ENCODE results near the gene LMBRD1.

LMBRD1 gene

DNA sequence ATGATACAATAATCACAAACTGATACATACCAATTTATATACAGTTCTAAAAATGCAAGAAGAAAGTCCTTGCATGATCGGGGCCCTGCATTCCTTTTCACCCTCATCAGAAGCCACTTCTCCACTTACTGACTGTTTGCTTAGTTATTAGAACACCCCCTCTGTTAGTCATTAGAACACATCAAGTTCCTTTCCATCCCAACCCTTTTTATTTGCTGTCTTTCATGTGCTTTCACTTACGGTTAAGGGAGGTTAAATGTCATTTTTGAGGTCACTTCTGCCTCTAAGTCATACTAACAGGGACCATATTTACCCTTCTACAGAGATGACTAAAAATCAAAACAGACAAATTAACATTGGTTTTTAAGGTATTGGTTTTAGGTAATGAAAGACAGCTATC, 149.1 kb downstream of the LMBRD1 start:
- Histone ChIP-seq H3K4me3 (ENCODE audit: low read length in 2 of 2) (no peak overlapping the region), H3K23ac (ENCODE audit: low read depth, low read length, poor library complexity) (no peak overlapping the region)
- WGBS, 2 donors (ENCODE audit: extremely low coverage in 2 of 2, insufficient read length in 2 of 2, insufficient replicate concordance in 1 of 2): no CpG with 5 or more reads among the region's 2 CpGs

DNA sequence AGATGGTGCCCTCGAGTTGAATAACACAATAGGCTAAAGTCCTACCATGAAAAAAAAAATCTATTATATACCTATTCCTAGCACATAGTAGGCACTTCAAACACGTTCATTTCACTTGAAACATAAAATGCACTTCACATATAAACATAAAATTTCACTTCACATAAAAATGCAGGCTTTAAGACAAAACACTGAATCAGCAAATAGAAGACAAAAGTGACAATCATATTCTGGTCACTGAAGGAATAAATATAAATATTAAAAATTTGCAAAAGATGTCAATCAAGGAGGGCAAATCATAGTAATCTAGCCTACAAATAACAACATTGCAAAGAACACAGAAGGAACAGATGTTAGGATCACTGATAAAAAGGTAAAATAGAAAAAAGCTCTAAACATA, 153.1 kb downstream of the LMBRD1 start:
- H3K36me3 ChIP-seq (replicated peaks in 1 of 2; ENCODE audit: control insufficient read depth in 2 of 2, insufficient read depth in 2 of 2, low read length in 2 of 2): no peaks in the 10 kb centered on the region
- H2BK12ac ChIP-seq (ENCODE audit: low read length): no peak overlapping the region
- H3K27ac ChIP-seq (replicated peaks; ENCODE audit: low read length): no peak overlapping the region
- no peak overlapping the region for H2AFZ ChIP-seq (ENCODE audit: low read length)
- H3K79me1 ChIP-seq (ENCODE audit: low read depth, low read length): no peaks in the 10 kb centered on the region
- no peak overlapping the region for H4K8ac ChIP-seq (ENCODE audit: low read depth, low read length)
- no peak overlapping the region for H2AK5ac ChIP-seq (ENCODE audit: low read depth, low read length)
- no peak overlapping the region for H3K4ac ChIP-seq (ENCODE audit: low read length)
- no peaks in the 10 kb centered on the region for H3K9me3 ChIP-seq (replicated peaks in 1 of 2; ENCODE audit: control insufficient read depth in 2 of 2, insufficient read depth in 1 of 2, low read depth in 1 of 2, low read length in 2 of 2)
- H3K9ac ChIP-seq (ENCODE audit: low read depth, low read length, poor library complexity): no peak overlapping the region
- no peak overlapping the region for H3K4me3 ChIP-seq (ENCODE audit: low read length in 2 of 2)
- no peak overlapping the region for H3K14ac ChIP-seq (ENCODE audit: low read length)
- no peak overlapping the region for H3K4me2 ChIP-seq (ENCODE audit: insufficient read depth, low read length, poor library complexity, severe bottlenecking)
- no peak overlapping the region for H2BK5ac ChIP-seq (ENCODE audit: low read length)
- no peaks in the 10 kb centered on the region for H3K4me1 ChIP-seq (ENCODE audit: control insufficient read depth in 2 of 2, insufficient read depth in 1 of 2, low read depth in 1 of 2, low read length in 2 of 2)
- no peak overlapping the region for H2BK15ac ChIP-seq (ENCODE audit: low read length)
- no peaks in the 10 kb centered on the region for H3K27me3 ChIP-seq (ENCODE audit: control insufficient read depth in 3 of 3, insufficient read depth in 3 of 3, low read depth in 1 of 3, low read length in 3 of 3)
- no peak overlapping the region for H3K18ac ChIP-seq (ENCODE audit: low read length)
- H4K91ac ChIP-seq (ENCODE audit: low read depth, low read length, poor library complexity): no peak overlapping the region
- no peak overlapping the region for H2BK120ac ChIP-seq (ENCODE audit: low read depth, low read length)
- DNase-seq (ENCODE audit: low spot score): no peak
- WGBS, 2 donors (ENCODE audit: extremely low coverage in 2 of 2, insufficient read length in 2 of 2, insufficient replicate concordance in 1 of 2): no CpG with 5 or more reads among the region's 2 CpGs
- H3K23ac ChIP-seq (ENCODE audit: low read depth, low read length, poor library complexity): no peak overlapping the region

More for the DNA sequence above, 149.1 kb downstream of the LMBRD1 start:
- H2BK5ac ChIP-seq (ENCODE audit: low read length): no peak overlapping the region
- H3K18ac ChIP-seq (ENCODE audit: low read length): no peak overlapping the region
- no peaks in the 10 kb centered on the region for H3K79me1 ChIP-seq (ENCODE audit: low read depth, low read length)
- H2BK15ac ChIP-seq (ENCODE audit: low read length): no peak overlapping the region
- no peak overlapping the region for H2BK12ac ChIP-seq (ENCODE audit: low read length)
- no peaks in the 10 kb centered on the region for H3K36me3 ChIP-seq (replicated peaks in 1 of 2; ENCODE audit: control insufficient read depth in 2 of 2, insufficient read depth in 2 of 2, low read length in 2 of 2)
- H3K9me3 ChIP-seq (replicated peaks in 1 of 2; ENCODE audit: control insufficient read depth in 2 of 2, insufficient read depth in 1 of 2, low read depth in 1 of 2, low read length in 2 of 2): no peaks in the 10 kb centered on the region
- no peaks in the 10 kb centered on the region for H3K27me3 ChIP-seq (ENCODE audit: control insufficient read depth in 3 of 3, insufficient read depth in 3 of 3, low read depth in 1 of 3, low read length in 3 of 3)
- no peak overlapping the region for H3K9ac ChIP-seq (ENCODE audit: low read depth, low read length, poor library complexity)
- no peak overlapping the region for H3K4me2 ChIP-seq (ENCODE audit: insufficient read depth, low read length, poor library complexity, severe bottlenecking)
- H2AFZ ChIP-seq (ENCODE audit: low read length): no peak overlapping the region
- H4K91ac ChIP-seq (ENCODE audit: low read depth, low read length, poor library complexity): no peak overlapping the region
- H3K4me1 ChIP-seq (ENCODE audit: control insufficient read depth in 2 of 2, insufficient read depth in 1 of 2, low read depth in 1 of 2, low read length in 2 of 2): no peaks in the 10 kb centered on the region
- H2AK5ac ChIP-seq (ENCODE audit: low read depth, low read length): no peak overlapping the region
- H4K8ac ChIP-seq (ENCODE audit: low read depth, low read length): no peak overlapping the region
- no peak for DNase-seq (ENCODE audit: low spot score)
- no peak overlapping the region for H2BK120ac ChIP-seq (ENCODE audit: low read depth, low read length)
- H3K14ac ChIP-seq (ENCODE audit: low read length): no peak overlapping the region
- no peak overlapping the region for H3K4ac ChIP-seq (ENCODE audit: low read length)
- H3K27ac ChIP-seq (replicated peaks; ENCODE audit: low read length): no peak overlapping the region

- Histone ChIP-seq H3K23ac (ENCODE audit: low read depth, low read length, poor library complexity) (no peak overlapping the region), H3K4me3 (ENCODE audit: low read length in 2 of 2) (no peak overlapping the region), H3K36me3 (replicated peaks in 1 of 2; ENCODE audit: control insufficient read depth in 2 of 2, insufficient read depth in 2 of 2, low read length in 2 of 2) (no peaks in the 10 kb centered on the region), H2BK120ac (ENCODE audit: low read depth, low read length) (no peak overlapping the region), H2AK5ac (ENCODE audit: low read depth, low read length) (no peak overlapping the region), H2BK5ac (ENCODE audit: low read length) (no peak overlapping the region), H3K9ac (ENCODE audit: low read depth, low read length, poor library complexity) (no peak overlapping the region), H3K9me3 (replicated peaks in 1 of 2; ENCODE audit: control insufficient read depth in 2 of 2, insufficient read depth in 1 of 2, low read depth in 1 of 2, low read length in 2 of 2) (no peaks in the 10 kb centered on the region), H4K91ac (ENCODE audit: low read depth, low read length, poor library complexity) (no peak overlapping the region), H3K79me1 (ENCODE audit: low read depth, low read length) (no peaks in the 10 kb centered on the region), H3K4ac (ENCODE audit: low read length) (no peak overlapping the region), H3K18ac (ENCODE audit: low read length) (no peak overlapping the region), H2BK12ac (ENCODE audit: low read length) (no peak overlapping the region), H3K4me1 (ENCODE audit: control insufficient read depth in 2 of 2, insufficient read depth in 1 of 2, low read depth in 1 of 2, low read length in 2 of 2) (peaks cover 5 to 10% of the 10 kb centered on the region in 2 donors), H3K14ac (ENCODE audit: low read length) (no peak overlapping the region), H3K27me3 (ENCODE audit: control insufficient read depth in 3 of 3, insufficient read depth in 3 of 3, low read depth in 1 of 3, low read length in 3 of 3) (no peaks in the 10 kb centered on the region), H4K8ac (ENCODE audit: low read depth, low read length) (no peak overlapping the region), H3K27ac (replicated peaks; ENCODE audit: low read length) (no peak overlapping the region), H2BK15ac (ENCODE audit: low read length) (no peak overlapping the region), H3K4me2 (ENCODE audit: insufficient read depth, low read length, poor library complexity, severe bottlenecking) (no peak overlapping the region), H2AFZ (ENCODE audit: low read length) (no peak overlapping the region)
- WGBS, 2 donors (ENCODE audit: extremely low coverage in 2 of 2, insufficient read length in 2 of 2, insufficient replicate concordance in 1 of 2): no CpG with 5 or more reads among the region's 2 CpGs
- DNase-seq (ENCODE audit: low spot score): no peak
Measured at GRCh38 chr6:69632932-69633331, 163.9 kb downstream of the LMBRD1 start.

GRCh38 chr6:69631552-69632346, 165.1 kb downstream of the LMBRD1 start:
- H3K14ac ChIP-seq (ENCODE audit: low read length): no peak overlapping the region
- no peaks in the 10 kb centered on the region for H3K27me3 ChIP-seq (ENCODE audit: control insufficient read depth in 3 of 3, insufficient read depth in 3 of 3, low read depth in 1 of 3, low read length in 3 of 3)
- no peak overlapping the region for H2BK12ac ChIP-seq (ENCODE audit: low read length)
- H2BK5ac ChIP-seq (ENCODE audit: low read length): no peak overlapping the region
- H4K8ac ChIP-seq (ENCODE audit: low read depth, low read length): no peak overlapping the region
- H3K9ac ChIP-seq (ENCODE audit: low read depth, low read length, poor library complexity): no peak overlapping the region
- DNase-seq (ENCODE audit: low spot score): peak; percentile 11
- H2AK5ac ChIP-seq (ENCODE audit: low read depth, low read length): no peak overlapping the region
- H2AFZ ChIP-seq (ENCODE audit: low read length): peak overlapping the region; percentile 84
- peak overlapping the region in 1 of 2 donors; percentile 4 for H3K4me3 ChIP-seq (ENCODE audit: low read length in 2 of 2)
- peaks cover 5 to 10% of the 10 kb centered on the region in 2 donors for H3K4me1 ChIP-seq (ENCODE audit: control insufficient read depth in 2 of 2, insufficient read depth in 1 of 2, low read depth in 1 of 2, low read length in 2 of 2)
- no peak overlapping the region for H3K4me2 ChIP-seq (ENCODE audit: insufficient read depth, low read length, poor library complexity, severe bottlenecking)
- peak overlapping the region; percentile 47 for H3K27ac ChIP-seq (replicated peaks; ENCODE audit: low read length)
- no peaks in the 10 kb centered on the region for H3K36me3 ChIP-seq (replicated peaks in 1 of 2; ENCODE audit: control insufficient read depth in 2 of 2, insufficient read depth in 2 of 2, low read length in 2 of 2)
- no peaks in the 10 kb centered on the region for H3K9me3 ChIP-seq (replicated peaks in 1 of 2; ENCODE audit: control insufficient read depth in 2 of 2, insufficient read depth in 1 of 2, low read depth in 1 of 2, low read length in 2 of 2)
- no peak overlapping the region for H3K4ac ChIP-seq (ENCODE audit: low read length)
- no peak overlapping the region for H3K23ac ChIP-seq (ENCODE audit: low read depth, low read length, poor library complexity)
- WGBS, 2 donors (ENCODE audit: extremely low coverage in 2 of 2, insufficient read length in 2 of 2, insufficient replicate concordance in 1 of 2): no CpG with 5 or more reads among the region's 4 CpGs
- no peak overlapping the region for H2BK15ac ChIP-seq (ENCODE audit: low read length)
- H3K79me1 ChIP-seq (ENCODE audit: low read depth, low read length): no peaks in the 10 kb centered on the region
- no peak overlapping the region for H4K91ac ChIP-seq (ENCODE audit: low read depth, low read length, poor library complexity)
- H2BK120ac ChIP-seq (ENCODE audit: low read depth, low read length): no peak overlapping the region
- H3K18ac ChIP-seq (ENCODE audit: low read length): no peak overlapping the region

Measured in neuronal stem cell (in vitro differentiated cells).